Measurements from ENCODE around the gene FARP2. TPM values are rescaled to one million over a fixed set of nuclear protein-coding genes. Genes with fewer than 3 reads are reported as not detected.

The FARP2 gene
- total and polyA plus RNA-seq, 4 donors: 5.8 to 30.9 (median 14.3) TPM

DNA sequence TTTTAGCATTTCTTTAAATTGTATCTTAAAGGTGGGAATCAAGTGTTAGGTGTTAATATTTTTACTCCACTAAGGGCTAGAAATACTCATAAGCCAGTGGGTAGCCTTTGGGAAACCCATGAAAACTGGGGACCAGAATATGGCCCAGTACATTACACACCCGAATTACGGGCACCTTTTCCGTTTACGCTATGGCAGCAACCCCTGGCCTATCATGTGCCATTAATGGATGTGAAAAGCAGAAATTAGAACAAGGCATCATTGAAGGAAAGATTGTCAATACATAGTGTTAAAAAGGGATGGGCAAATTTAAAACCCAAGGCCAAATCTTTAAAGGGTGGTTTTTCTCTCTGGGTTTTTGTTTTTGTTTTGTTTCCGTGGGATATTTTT is 781 bp downstream of the FARP2 start:
- H3K9ac ChIP-seq (ENCODE audit: low read depth in 1 of 2, low read length in 2 of 2): peak overlapping the region; percentile 56 to 87
- peak overlapping the region; percentile 78 to 91 (median 84) for H3K4me3 ChIP-seq (ENCODE audit: low read depth in 1 of 3, low read length in 3 of 3)
- H3K4me1 ChIP-seq (ENCODE audit: control insufficient read depth in 4 of 4, insufficient read depth in 4 of 4, low read length in 3 of 4): peaks cover 8 to 61% (median 50%) of the 10 kb centered on the region in 4 donors
- no peaks in the 10 kb centered on the region for H3K27me3 ChIP-seq (ENCODE audit: control insufficient read depth in 4 of 4, insufficient read depth in 4 of 4, low read length in 3 of 4)
- no peaks in the 10 kb centered on the region for H3K9me3 ChIP-seq (ENCODE audit: control insufficient read depth in 4 of 4, low read length in 3 of 4)
- WGBS: 12% methylated on average over 5 of the region's 5 CpGs
- no peak for TF ChIP-seq RXRA (IDR thresholded peaks at IDR 0.05)
- no peak for TF ChIP-seq JUND (IDR thresholded peaks at IDR 0.05)
- no peak for TF ChIP-seq GABPA (IDR thresholded peaks at IDR 0.05 in 1 of 2, conservative IDR thresholded peaks at IDR 0.05 in 1 of 2)
- TF ChIP-seq, protein P1, sequence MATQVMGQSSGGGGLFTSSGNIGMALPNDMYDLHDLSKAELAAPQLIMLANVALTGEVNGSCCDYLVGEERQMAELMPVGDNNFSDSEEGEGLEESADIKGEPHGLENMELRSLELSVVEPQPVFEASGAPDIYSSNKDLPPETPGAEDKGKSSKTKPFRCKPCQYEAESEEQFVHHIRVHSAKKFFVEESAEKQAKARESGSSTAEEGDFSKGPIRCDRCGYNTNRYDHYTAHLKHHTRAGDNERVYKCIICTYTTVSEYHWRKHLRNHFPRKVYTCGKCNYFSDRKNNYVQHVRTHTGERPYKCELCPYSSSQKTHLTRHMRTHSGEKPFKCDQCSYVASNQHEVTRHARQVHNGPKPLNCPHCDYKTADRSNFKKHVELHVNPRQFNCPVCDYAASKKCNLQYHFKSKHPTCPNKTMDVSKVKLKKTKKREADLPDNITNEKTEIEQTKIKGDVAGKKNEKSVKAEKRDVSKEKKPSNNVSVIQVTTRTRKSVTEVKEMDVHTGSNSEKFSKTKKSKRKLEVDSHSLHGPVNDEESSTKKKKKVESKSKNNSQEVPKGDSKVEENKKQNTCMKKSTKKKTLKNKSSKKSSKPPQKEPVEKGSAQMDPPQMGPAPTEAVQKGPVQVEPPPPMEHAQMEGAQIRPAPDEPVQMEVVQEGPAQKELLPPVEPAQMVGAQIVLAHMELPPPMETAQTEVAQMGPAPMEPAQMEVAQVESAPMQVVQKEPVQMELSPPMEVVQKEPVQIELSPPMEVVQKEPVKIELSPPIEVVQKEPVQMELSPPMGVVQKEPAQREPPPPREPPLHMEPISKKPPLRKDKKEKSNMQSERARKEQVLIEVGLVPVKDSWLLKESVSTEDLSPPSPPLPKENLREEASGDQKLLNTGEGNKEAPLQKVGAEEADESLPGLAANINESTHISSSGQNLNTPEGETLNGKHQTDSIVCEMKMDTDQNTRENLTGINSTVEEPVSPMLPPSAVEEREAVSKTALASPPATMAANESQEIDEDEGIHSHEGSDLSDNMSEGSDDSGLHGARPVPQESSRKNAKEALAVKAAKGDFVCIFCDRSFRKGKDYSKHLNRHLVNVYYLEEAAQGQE (IDR thresholded peaks at IDR 0.05): no peak
- no peak for TF ChIP-seq NR2F2 (IDR thresholded peaks at IDR 0.05)
- peak overlapping the region; percentile 76 to 80 for H3K27ac ChIP-seq (ENCODE audit: low read depth in 1 of 2, low read length in 2 of 2)
- DNase-seq (ENCODE audit: low spot score): no peak
- H3K36me3 ChIP-seq (ENCODE audit: control insufficient read depth in 4 of 4, insufficient read depth in 3 of 4, low read depth in 1 of 4, low read length in 3 of 4): peaks cover 3 to 5% (median 4%) of the 10 kb centered on the region in 4 donors

DNA sequence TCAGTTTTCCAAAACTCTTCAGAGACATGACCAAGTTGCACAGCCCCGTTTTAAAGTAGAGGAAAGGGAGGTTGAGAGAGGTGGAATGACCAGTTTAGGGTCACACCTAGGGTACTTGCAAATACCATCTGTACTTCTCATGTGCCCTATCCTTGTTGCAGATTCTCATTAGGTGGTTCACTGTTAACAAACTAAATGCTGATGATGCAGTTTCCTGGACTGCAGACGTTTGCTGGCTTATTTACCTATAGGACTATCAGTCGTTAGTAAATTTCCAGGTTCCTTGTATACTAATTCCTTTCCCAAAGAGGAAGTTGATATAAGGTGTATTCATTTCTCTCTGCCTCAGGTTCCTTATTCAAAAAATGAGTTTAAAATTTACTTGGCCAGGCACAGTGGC is 1.4 kb downstream of the FARP2 start:
- 19% methylated on average over 3 of the region's 3 CpGs for WGBS
- Histone ChIP-seq H3K27ac (ENCODE audit: low read depth in 1 of 2, low read length in 2 of 2) (peak overlapping the region; percentile 76 to 80), H3K4me1 (ENCODE audit: control insufficient read depth in 4 of 4, insufficient read depth in 4 of 4, low read length in 3 of 4) (peaks cover 8 to 54% (median 44%) of the 10 kb centered on the region in 4 donors), H3K4me3 (ENCODE audit: low read depth in 1 of 3, low read length in 3 of 3) (peak overlapping the region in 2 of 3 donors; percentile 78 to 91), H3K27me3 (ENCODE audit: control insufficient read depth in 4 of 4, insufficient read depth in 4 of 4, low read length in 3 of 4) (no peaks in the 10 kb centered on the region), H3K9me3 (ENCODE audit: control insufficient read depth in 4 of 4, low read length in 3 of 4) (no peaks in the 10 kb centered on the region), H3K36me3 (ENCODE audit: control insufficient read depth in 4 of 4, insufficient read depth in 3 of 4, low read depth in 1 of 4, low read length in 3 of 4) (peaks cover 0 to 4% (median 2%) of the 10 kb centered on the region in 4 donors), H3K9ac (ENCODE audit: low read depth in 1 of 2, low read length in 2 of 2) (peak overlapping the region; percentile 3 to 42)
- DNase-seq (ENCODE audit: low spot score): no peak
- TF ChIP-seq GABPA (IDR thresholded peaks at IDR 0.05 in 1 of 2, conservative IDR thresholded peaks at IDR 0.05 in 1 of 2) (no peak), HNF4A (conservative IDR thresholded peaks at IDR 0.05) (no peak), HNF4G (IDR thresholded peaks at IDR 0.05) (no peak), SP1 (IDR thresholded peaks at IDR 0.05) (no peak), FOXA1 (IDR thresholded peaks at IDR 0.05) (no peak), JUND (IDR thresholded peaks at IDR 0.05) (no peak), EGR1 (IDR thresholded peaks at IDR 0.05; ENCODE audit: low read depth in 2 of 2) (no peak), RAD21 (IDR thresholded peaks at IDR 0.05) (no peak), TAF1 (conservative IDR thresholded peaks at IDR 0.05) (no peak), FOXA2 (IDR thresholded peaks at IDR 0.05) (no peak), YY1 (IDR thresholded peaks at IDR 0.05) (no peak)
- TF ChIP-seq, protein P2, sequence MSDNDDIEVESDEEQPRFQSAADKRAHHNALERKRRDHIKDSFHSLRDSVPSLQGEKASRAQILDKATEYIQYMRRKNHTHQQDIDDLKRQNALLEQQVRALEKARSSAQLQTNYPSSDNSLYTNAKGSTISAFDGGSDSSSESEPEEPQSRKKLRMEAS (IDR thresholded peaks at IDR 0.05): no peak
- TF ChIP-seq, protein P1 (IDR thresholded peaks at IDR 0.05): no peak
- TF ChIP-seq, protein P3, sequence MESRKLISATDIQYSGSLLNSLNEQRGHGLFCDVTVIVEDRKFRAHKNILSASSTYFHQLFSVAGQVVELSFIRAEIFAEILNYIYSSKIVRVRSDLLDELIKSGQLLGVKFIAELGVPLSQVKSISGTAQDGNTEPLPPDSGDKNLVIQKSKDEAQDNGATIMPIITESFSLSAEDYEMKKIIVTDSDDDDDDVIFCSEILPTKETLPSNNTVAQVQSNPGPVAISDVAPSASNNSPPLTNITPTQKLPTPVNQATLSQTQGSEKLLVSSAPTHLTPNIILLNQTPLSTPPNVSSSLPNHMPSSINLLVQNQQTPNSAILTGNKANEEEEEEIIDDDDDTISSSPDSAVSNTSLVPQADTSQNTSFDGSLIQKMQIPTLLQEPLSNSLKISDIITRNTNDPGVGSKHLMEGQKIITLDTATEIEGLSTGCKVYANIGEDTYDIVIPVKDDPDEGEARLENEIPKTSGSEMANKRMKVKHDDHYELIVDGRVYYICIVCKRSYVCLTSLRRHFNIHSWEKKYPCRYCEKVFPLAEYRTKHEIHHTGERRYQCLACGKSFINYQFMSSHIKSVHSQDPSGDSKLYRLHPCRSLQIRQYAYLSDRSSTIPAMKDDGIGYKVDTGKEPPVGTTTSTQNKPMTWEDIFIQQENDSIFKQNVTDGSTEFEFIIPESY (IDR thresholded peaks at IDR 0.05): no peak
- TF ChIP-seq, protein P4, sequence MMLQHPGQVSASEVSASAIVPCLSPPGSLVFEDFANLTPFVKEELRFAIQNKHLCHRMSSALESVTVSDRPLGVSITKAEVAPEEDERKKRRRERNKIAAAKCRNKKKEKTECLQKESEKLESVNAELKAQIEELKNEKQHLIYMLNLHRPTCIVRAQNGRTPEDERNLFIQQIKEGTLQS (IDR thresholded peaks at IDR 0.05): no peak

All from liver (tissue), 9 donors.